ENCODE results near the gene FBLN5. TPM values are rescaled to one million over a fixed set of nuclear protein-coding genes. Genes with fewer than 3 reads are reported as not detected.

FBLN5 gene
- total and polyA plus RNA-seq, 4 donors: 3.9 to 21.8 (median 14.8) TPM

DNA sequence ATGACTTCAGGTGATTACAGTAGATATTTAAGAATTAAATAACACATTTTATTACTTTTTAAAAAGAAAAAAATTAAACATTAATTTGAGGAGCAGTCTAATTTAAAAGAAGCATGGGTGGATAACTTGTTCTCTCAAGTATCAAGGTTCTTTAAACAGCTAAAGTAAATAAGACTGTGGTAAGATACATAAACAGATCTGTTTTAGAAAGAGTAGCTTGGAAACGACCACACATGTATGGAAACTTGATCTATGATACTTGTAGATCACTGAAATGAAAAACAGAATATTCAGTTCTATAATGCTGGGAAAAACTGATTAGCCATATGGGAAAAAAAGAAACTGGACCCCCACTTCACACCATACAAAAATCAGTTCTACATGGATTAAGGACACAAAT lies 116.2 kb downstream of the FBLN5 start:
- no peak for DNase-seq (ENCODE audit: low spot score)
- peaks cover 0 to 7% (median 0%) of the 10 kb centered on the region in 4 donors for H3K27me3 ChIP-seq (ENCODE audit: control insufficient read depth in 4 of 4, insufficient read depth in 4 of 4, low read length in 3 of 4)
- H3K9me3 ChIP-seq (ENCODE audit: control insufficient read depth in 4 of 4, low read length in 3 of 4): peaks cover 0 to 4% (median 1%) of the 10 kb centered on the region in 4 donors
- peaks cover 0 to 7% (median 2%) of the 10 kb centered on the region in 4 donors for H3K4me1 ChIP-seq (ENCODE audit: control insufficient read depth in 4 of 4, insufficient read depth in 4 of 4, low read length in 3 of 4)
- no peaks in the 10 kb centered on the region for H3K36me3 ChIP-seq (ENCODE audit: control insufficient read depth in 4 of 4, insufficient read depth in 3 of 4, low read depth in 1 of 4, low read length in 3 of 4)
- H3K27ac ChIP-seq (ENCODE audit: low read depth in 1 of 2, low read length in 2 of 2): no peak overlapping the region
- no peak overlapping the region for H3K4me3 ChIP-seq (ENCODE audit: low read depth in 1 of 3, low read length in 3 of 3)
- 15% methylated on average over 1 of the region's 1 CpG for WGBS
- H3K9ac ChIP-seq (ENCODE audit: low read depth in 1 of 2, low read length in 2 of 2): no peak overlapping the region
- TF ChIP-seq, protein P1, sequence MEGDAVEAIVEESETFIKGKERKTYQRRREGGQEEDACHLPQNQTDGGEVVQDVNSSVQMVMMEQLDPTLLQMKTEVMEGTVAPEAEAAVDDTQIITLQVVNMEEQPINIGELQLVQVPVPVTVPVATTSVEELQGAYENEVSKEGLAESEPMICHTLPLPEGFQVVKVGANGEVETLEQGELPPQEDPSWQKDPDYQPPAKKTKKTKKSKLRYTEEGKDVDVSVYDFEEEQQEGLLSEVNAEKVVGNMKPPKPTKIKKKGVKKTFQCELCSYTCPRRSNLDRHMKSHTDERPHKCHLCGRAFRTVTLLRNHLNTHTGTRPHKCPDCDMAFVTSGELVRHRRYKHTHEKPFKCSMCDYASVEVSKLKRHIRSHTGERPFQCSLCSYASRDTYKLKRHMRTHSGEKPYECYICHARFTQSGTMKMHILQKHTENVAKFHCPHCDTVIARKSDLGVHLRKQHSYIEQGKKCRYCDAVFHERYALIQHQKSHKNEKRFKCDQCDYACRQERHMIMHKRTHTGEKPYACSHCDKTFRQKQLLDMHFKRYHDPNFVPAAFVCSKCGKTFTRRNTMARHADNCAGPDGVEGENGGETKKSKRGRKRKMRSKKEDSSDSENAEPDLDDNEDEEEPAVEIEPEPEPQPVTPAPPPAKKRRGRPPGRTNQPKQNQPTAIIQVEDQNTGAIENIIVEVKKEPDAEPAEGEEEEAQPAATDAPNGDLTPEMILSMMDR (IDR thresholded peaks at IDR 0.05; ENCODE audit: low read depth, low read length, missing input control): no peak
- TF ChIP-seq, protein P2, sequence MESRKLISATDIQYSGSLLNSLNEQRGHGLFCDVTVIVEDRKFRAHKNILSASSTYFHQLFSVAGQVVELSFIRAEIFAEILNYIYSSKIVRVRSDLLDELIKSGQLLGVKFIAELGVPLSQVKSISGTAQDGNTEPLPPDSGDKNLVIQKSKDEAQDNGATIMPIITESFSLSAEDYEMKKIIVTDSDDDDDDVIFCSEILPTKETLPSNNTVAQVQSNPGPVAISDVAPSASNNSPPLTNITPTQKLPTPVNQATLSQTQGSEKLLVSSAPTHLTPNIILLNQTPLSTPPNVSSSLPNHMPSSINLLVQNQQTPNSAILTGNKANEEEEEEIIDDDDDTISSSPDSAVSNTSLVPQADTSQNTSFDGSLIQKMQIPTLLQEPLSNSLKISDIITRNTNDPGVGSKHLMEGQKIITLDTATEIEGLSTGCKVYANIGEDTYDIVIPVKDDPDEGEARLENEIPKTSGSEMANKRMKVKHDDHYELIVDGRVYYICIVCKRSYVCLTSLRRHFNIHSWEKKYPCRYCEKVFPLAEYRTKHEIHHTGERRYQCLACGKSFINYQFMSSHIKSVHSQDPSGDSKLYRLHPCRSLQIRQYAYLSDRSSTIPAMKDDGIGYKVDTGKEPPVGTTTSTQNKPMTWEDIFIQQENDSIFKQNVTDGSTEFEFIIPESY (IDR thresholded peaks at IDR 0.05): no peak
- TF ChIP-seq YY1 (IDR thresholded peaks at IDR 0.05) (no peak), FOXA1 (IDR thresholded peaks at IDR 0.05) (no peak), ATF3 (IDR thresholded peaks at IDR 0.05) (no peak), JUND (IDR thresholded peaks at IDR 0.05) (no peak), NR2F2 (IDR thresholded peaks at IDR 0.05) (no peak), RAD21 (IDR thresholded peaks at IDR 0.05) (no peak), EGR1 (IDR thresholded peaks at IDR 0.05; ENCODE audit: low read depth in 2 of 2) (no peak), GABPA (IDR thresholded peaks at IDR 0.05 in 1 of 2, conservative IDR thresholded peaks at IDR 0.05 in 1 of 2) (no peak), RXRA (IDR thresholded peaks at IDR 0.05) (no peak), HNF4G (IDR thresholded peaks at IDR 0.05) (no peak), TAF1 (conservative IDR thresholded peaks at IDR 0.05) (no peak)
- TF ChIP-seq, protein P3, sequence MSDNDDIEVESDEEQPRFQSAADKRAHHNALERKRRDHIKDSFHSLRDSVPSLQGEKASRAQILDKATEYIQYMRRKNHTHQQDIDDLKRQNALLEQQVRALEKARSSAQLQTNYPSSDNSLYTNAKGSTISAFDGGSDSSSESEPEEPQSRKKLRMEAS (IDR thresholded peaks at IDR 0.05): no peak

GRCh38 chr14:91830777-91831176 lies 116.7 kb downstream of the FBLN5 start:
- no peaks in the 10 kb centered on the region for H3K36me3 ChIP-seq (ENCODE audit: control insufficient read depth in 4 of 4, insufficient read depth in 3 of 4, low read depth in 1 of 4, low read length in 3 of 4)
- no peak overlapping the region for H3K9ac ChIP-seq (ENCODE audit: low read depth in 1 of 2, low read length in 2 of 2)
- peaks cover 0 to 7% (median 0%) of the 10 kb centered on the region in 4 donors for H3K27me3 ChIP-seq (ENCODE audit: control insufficient read depth in 4 of 4, insufficient read depth in 4 of 4, low read length in 3 of 4)
- H3K27ac ChIP-seq (ENCODE audit: low read depth in 1 of 2, low read length in 2 of 2): no peak overlapping the region
- WGBS: 78% methylated on average over 3 of the region's 3 CpGs
- peaks cover 0 to 4% (median 1%) of the 10 kb centered on the region in 4 donors for H3K9me3 ChIP-seq (ENCODE audit: control insufficient read depth in 4 of 4, low read length in 3 of 4)
- no peak for DNase-seq (ENCODE audit: low spot score)
- peaks cover 0 to 2% (median under 1%) of the 10 kb centered on the region in 4 donors for H3K4me1 ChIP-seq (ENCODE audit: control insufficient read depth in 4 of 4, insufficient read depth in 4 of 4, low read length in 3 of 4)
- H3K4me3 ChIP-seq (ENCODE audit: low read depth in 1 of 3, low read length in 3 of 3): no peak overlapping the region
- no peak for TF ChIP-seq SP1 (IDR thresholded peaks at IDR 0.05)
- TF ChIP-seq ATF3 (IDR thresholded peaks at IDR 0.05): no peak
- no peak for TF ChIP-seq RXRA (IDR thresholded peaks at IDR 0.05)
- no peak for TF ChIP-seq EGR1 (IDR thresholded peaks at IDR 0.05; ENCODE audit: low read depth in 2 of 2)
- TF ChIP-seq GABPA (IDR thresholded peaks at IDR 0.05 in 1 of 2, conservative IDR thresholded peaks at IDR 0.05 in 1 of 2): no peak
- no peak for TF ChIP-seq YY1 (IDR thresholded peaks at IDR 0.05)
- TF ChIP-seq TAF1 (conservative IDR thresholded peaks at IDR 0.05): no peak
- TF ChIP-seq, protein P4, sequence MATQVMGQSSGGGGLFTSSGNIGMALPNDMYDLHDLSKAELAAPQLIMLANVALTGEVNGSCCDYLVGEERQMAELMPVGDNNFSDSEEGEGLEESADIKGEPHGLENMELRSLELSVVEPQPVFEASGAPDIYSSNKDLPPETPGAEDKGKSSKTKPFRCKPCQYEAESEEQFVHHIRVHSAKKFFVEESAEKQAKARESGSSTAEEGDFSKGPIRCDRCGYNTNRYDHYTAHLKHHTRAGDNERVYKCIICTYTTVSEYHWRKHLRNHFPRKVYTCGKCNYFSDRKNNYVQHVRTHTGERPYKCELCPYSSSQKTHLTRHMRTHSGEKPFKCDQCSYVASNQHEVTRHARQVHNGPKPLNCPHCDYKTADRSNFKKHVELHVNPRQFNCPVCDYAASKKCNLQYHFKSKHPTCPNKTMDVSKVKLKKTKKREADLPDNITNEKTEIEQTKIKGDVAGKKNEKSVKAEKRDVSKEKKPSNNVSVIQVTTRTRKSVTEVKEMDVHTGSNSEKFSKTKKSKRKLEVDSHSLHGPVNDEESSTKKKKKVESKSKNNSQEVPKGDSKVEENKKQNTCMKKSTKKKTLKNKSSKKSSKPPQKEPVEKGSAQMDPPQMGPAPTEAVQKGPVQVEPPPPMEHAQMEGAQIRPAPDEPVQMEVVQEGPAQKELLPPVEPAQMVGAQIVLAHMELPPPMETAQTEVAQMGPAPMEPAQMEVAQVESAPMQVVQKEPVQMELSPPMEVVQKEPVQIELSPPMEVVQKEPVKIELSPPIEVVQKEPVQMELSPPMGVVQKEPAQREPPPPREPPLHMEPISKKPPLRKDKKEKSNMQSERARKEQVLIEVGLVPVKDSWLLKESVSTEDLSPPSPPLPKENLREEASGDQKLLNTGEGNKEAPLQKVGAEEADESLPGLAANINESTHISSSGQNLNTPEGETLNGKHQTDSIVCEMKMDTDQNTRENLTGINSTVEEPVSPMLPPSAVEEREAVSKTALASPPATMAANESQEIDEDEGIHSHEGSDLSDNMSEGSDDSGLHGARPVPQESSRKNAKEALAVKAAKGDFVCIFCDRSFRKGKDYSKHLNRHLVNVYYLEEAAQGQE (IDR thresholded peaks at IDR 0.05): no peak
- no peak for TF ChIP-seq FOXA1 (IDR thresholded peaks at IDR 0.05)
- TF ChIP-seq, protein P2 (IDR thresholded peaks at IDR 0.05): no peak
- TF ChIP-seq, protein P1 (IDR thresholded peaks at IDR 0.05; ENCODE audit: low read depth, low read length, missing input control): no peak
- TF ChIP-seq FOXA2 (IDR thresholded peaks at IDR 0.05): no peak
- no peak for TF ChIP-seq NR2F2 (IDR thresholded peaks at IDR 0.05)
- no peak for TF ChIP-seq JUND (IDR thresholded peaks at IDR 0.05)
- TF ChIP-seq, protein P3 (IDR thresholded peaks at IDR 0.05): no peak
- TF ChIP-seq HNF4G (IDR thresholded peaks at IDR 0.05): no peak
- no peak for TF ChIP-seq HNF4A (conservative IDR thresholded peaks at IDR 0.05)

Measured in liver (tissue), 9 donors.